ENCODE measurements around the gene BMPER. TPM values are rescaled to one million over a fixed set of nuclear protein-coding genes. Genes with fewer than 3 reads are reported as not detected.

Gene BMPER
- total RNA-seq, 1 experiment from 2014 or later: 0.05 TPM

DNA sequence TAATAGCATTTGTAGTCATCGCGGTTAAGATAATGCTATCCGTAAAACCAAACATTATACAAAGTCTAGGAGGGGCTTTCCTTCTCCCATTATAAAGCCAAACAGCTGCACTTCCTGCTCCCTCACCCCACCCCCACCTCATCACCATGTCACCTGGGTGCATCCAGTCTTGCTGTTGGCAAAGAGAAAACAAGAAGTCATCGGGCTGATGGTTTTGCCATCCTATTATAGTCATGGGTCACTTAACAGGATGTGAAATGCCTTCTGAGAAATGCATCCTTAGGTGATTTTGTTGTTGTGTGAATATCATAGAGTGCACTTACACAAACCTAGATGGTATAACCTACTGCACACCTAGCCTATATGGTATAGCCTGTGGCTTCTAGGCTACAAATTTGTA is 157.0 kb downstream of the BMPER start:
- DNase-seq (ENCODE audit: low read depth, low spot score): no peak
- in situ Hi-C loops (cut with HindIII; ENCODE audit: low pct_unique_long_range_greater_than_20kb, low sequenced_read_pairs): no loop called here

DNA sequence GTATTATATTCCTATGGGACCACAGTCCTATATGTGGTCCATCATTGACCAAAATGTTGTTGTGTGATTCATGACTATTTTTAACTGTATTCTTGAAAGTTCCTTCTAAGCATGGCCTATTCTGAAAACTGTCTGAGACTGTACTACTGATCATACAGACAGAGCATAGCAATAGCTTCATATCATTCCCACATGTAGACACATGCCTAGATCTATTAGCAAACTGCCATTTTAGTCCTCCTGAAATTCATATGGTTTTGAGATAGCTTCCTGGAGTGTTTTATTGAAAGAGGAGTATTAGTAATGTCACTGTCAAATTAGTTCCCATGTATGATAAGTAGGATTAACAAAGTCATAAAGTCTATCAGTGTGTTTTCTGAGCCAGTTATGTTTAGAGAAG is 157.5 kb downstream of the BMPER start:
- in situ Hi-C loops (cut with HindIII; ENCODE audit: low pct_unique_long_range_greater_than_20kb, low sequenced_read_pairs): no loop called here
- DNase-seq (ENCODE audit: low read depth, low spot score): no peak

DNA sequence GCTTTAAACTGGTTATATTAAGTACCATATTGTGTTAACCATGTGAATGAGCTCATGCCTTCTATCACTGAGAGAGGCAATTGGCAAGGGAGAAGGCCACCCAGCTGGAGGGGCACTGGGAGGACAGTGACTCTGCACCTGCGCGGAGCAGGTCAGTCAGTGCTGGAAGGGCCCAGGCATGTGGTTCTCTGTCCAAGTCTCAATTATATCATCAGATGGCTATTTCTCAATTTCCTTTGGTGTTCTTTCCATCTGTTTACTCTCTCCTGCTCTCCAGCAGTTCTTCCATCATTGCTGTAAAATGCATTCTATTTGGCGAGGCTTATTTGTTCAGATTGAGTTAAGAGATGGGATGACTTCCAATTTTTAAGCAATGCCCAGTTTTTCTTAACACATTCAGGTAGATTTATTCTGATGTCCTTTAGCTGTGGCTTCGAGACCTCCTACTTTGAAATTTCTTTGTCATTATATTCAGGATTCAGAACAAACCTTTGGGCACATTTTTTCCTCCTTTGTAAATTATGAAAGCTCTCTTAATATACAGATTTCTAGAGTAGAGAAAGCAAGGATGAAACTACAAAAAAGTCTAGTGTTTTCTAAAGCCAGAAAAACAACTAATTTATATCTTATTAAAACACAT is 159.3 kb downstream of the BMPER start:
- no peak for DNase-seq (ENCODE audit: low read depth, low spot score)
- in situ Hi-C loops (cut with HindIII; ENCODE audit: low pct_unique_long_range_greater_than_20kb, low sequenced_read_pairs): no loop called here

DNA sequence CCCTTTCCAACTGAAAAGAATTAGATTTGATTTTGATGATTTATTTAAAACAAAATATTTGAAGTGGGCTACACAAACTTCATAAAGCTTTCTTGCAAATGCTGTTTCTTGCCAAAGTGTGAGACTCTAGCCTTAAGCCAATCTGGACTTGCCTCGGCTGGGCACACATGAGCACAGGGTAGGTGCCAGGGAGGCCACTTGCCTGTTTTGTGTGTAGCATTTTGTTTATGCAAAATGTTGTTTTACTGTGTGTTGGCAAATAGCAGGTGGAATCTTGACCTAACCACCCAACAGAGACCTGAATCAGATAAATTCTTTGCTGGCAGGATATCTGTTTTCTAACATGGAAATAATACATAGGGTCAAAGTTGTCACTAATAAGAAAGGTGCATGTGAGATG is 161.1 kb downstream of the BMPER start:
- in situ Hi-C loops (cut with HindIII; ENCODE audit: low pct_unique_long_range_greater_than_20kb, low sequenced_read_pairs): no loop called here
- DNase-seq (ENCODE audit: low read depth, low spot score): no peak

DNA sequence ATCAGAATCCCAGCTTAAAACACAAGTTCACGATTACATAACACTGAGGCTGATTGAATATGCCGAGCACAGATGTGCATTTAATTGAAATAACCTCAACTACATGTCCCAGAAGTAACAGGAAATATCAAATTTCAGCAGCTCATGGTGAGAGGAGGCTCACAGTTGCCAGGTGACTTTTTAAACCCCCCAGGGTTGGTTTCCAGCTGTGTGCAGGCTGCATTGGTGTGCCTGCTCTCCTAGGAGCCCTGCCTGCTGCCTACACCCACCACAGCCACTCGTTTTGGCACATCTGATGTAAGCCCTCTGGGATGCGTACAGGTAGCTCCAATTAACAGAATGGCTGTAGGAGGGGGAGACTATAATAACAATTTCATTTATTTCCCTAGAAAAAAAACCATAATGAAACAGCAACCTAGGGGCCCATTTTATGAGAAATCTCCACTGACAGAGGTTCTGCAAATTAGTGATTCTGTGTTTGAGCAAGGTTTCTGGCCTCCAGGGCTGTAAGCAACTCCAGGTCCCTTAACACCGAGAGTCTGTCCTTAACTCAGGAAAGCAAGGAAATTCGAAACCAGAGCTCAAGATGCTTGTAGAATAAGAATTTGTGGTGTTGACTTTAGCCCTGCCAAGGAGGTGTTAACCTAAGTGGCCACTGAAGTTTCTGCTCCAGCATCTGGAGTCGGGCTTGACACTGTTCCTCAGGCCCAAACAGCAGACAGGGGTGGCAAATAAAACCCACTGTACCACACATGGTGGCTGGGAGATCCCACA is 161.9 kb downstream of the BMPER start:
- in situ Hi-C loops (cut with HindIII; ENCODE audit: low pct_unique_long_range_greater_than_20kb, low sequenced_read_pairs): no loop called here
- DNase-seq (ENCODE audit: low read depth, low spot score): no peak

DNA sequence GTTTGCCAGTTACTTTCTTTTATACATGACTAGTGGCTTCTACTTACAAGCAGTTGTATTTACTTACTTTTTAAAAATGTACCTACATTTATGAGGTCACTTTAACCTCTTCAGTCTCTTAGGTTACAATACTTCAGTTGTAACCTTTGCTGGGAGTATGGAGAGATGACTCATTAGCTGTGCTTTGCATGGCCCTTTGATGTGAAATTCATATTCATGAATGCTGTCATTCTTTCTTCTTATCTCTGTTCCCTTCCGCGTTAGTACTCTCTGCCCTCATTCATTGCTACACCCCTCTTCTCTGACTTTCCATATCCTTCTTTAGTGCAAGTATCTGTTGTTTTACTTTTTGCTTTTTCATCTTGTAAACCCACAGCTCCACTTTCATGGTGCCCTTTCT is 164.3 kb downstream of the BMPER start:
- in situ Hi-C loops (cut with HindIII; ENCODE audit: low pct_unique_long_range_greater_than_20kb, low sequenced_read_pairs): no loop called here
- DNase-seq (ENCODE audit: low read depth, low spot score): peak; percentile 76

DNA sequence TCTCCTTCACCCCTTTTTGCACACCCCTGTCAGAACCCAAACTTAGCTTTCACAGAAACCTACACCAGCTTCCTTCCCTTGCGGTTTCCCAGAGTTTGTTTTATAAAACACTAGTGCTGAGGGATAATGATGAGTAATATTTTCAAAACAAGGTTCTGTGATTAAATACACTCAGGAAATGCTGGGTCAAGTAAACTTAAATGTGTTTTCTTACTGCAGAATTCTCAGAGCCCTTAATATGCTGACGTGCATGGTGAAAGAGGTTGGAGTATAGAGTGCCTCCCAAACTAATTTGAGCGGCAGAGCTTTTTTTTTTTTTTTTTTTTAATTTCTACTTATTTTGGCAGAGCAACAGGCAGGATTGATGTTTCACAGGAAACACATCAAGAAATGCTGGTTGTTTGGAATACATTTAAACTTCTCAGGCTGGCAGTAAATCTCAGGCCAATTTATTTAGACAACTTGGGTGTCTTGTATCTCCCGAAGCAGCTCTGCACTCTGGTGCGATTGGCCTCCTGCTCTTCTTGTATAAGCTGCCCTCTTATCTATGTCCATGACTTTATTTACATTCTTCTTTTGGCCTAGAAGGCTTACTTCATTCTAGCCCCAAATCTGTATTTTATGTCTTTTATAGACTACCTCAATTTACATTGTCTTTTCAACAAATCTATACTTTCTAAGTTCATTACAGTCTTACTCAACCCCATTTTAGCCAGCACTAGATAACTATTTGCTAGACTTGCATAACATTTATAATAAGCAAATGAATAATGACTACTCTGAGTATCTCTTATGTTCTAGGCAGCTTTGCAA is 165.4 kb downstream of the BMPER start:
- no peak for DNase-seq (ENCODE audit: low read depth, low spot score)
- in situ Hi-C loops (cut with HindIII; ENCODE audit: low pct_unique_long_range_greater_than_20kb, low sequenced_read_pairs): no loop called here

DNA sequence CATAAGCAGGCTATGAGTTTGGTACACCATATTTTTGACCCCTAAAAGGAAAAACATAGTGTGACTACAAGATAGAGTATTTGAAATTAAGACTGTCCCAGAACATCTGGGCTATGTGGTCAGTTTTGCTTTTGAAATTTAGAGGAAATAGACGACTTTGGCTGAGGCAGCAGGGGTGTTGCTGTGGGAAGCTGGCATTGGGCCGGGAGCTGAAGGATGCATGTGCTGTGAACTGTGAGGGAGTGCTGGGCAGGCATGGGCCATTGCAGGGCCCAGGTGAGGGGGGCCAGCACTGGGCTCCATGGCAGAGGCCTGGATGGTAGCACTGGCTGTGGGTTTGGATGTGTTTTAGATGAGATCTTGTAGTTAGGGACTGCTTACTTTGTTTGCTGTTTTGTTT is 168.3 kb downstream of the BMPER start:
- in situ Hi-C loops (cut with HindIII; ENCODE audit: low pct_unique_long_range_greater_than_20kb, low sequenced_read_pairs): no loop called here
- no peak for DNase-seq (ENCODE audit: low read depth, low spot score)

DNA sequence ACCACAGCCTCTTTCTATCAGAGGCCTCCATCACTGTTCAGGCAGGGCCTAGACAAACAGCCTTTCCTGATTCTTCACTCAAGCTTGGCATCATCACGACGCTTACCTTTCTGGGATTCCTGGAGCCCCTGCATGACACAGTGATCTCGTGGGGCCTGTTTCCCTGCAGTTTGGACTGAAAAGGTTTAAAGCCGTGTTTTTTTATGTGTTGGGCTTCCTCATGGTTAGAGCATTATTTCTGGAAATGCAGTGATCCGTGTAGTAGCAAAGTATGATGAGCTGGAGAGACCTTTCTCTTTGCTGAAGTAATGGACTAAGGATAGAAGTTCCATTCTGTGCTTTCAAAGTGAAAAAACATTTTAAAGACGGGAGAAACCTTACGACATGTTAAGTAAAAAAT is 169.1 kb downstream of the BMPER start:
- in situ Hi-C loops (cut with HindIII; ENCODE audit: low pct_unique_long_range_greater_than_20kb, low sequenced_read_pairs): no loop called here
- no peak for DNase-seq (ENCODE audit: low read depth, low spot score)

DNA sequence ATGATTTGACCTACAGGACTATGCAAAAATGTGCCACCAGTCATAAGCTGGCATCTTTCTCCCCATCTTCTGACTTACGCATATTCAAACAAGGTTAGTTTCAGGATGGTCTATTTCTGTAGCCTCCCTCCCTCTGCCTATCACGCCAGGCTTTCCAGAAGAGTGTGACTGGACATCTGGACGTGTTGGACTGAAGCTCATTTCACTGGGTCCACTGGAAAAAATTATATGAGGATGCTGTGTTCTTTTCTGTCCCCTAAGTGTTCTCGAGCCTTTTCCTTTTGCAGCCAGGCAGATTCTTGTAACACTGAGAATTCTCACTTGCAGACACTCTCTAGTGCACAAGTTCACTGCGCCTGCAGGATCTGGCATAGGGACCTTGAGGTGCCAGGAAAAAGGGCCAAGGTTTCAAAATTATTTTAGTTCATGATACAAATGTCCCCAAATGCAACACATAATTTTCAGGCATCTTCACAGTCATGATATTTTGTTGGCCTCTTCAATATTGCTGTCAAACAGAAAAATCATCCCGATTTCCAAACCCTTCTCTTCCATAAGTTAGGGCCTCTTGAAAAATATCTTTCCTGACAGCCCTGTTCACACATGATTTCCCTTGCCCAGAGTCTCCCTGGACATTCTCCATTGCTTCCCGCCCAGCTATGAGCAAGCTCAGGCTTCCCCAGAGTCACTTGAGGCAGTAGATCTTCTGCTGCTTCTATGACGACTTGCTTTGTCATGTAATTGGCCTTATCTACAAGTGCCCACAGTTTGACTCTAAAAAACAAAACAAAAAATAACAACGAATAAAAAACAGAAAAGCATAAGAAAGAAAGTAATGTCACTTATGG is 170.4 kb downstream of the BMPER start:
- DNase-seq (ENCODE audit: low read depth, low spot score): no peak

DNA sequence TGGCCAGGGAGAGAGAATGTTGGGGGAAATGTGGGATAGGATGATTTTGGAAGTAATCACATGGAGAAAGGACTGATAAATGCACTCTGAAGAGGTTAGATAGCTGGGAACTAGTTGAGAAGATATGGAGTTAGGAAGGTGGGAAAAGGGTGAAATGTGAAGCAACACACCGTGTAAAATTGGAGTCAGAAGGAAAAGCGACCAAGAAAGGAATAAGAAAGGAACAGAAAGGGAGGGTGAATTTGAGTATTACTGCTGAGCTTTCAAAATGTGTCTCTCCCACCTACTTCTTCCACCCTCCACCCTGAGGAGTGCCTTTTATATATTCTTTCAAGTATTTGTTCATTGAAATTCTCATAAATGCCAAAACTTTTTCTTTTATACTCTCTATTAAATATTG is 171.8 kb downstream of the BMPER start:
- in situ Hi-C loops (cut with HindIII; ENCODE audit: low pct_unique_long_range_greater_than_20kb, low sequenced_read_pairs): no loop called here

More for the DNA sequence above, 170.4 kb downstream of the BMPER start:
- in situ Hi-C loops (cut with HindIII; ENCODE audit: low pct_unique_long_range_greater_than_20kb, low sequenced_read_pairs): no loop called here

DNA sequence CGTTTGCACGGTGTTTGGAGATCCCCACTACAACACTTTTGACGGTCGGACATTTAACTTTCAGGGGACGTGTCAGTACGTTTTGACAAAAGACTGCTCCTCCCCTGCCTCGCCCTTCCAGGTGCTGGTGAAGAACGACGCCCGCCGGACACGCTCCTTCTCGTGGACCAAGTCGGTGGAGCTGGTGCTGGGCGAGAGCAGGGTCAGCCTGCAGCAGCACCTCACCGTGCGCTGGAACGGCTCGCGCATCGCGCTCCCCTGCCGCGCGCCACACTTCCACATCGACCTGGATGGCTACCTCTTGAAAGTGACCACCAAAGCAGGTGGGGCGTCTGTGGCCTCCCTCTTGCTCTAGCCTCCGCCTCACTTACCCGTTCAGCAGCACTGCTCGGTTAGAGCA is 173.5 kb downstream of the BMPER start:
- DNase-seq (ENCODE audit: low read depth, low spot score): no peak
- in situ Hi-C loops (cut with HindIII; ENCODE audit: low pct_unique_long_range_greater_than_20kb, low sequenced_read_pairs): no loop called here

More for the DNA sequence above, 171.8 kb downstream of the BMPER start:
- DNase-seq (ENCODE audit: low read depth, low spot score): no peak

DNA sequence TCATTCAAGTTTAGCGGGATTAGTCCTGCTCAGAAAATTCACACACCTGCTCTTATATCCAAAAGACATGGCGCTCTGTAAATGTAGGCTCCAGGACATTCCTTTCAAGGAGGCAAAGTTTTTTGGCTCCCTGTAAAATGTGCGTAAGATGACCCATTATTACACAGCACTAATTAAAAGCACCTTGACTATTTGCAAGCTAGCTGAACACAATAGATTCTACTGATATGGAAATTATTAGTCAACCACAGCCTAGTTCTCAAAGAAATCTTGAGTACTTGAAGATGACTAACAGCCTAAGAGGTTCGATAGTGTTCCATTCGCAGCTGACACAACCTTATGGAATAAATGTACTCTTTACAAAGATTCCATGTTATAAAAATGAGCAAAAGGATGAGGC is 175.2 kb downstream of the BMPER start:
- DNase-seq (ENCODE audit: low read depth, low spot score): no peak
- in situ Hi-C loops (cut with HindIII; ENCODE audit: low pct_unique_long_range_greater_than_20kb, low sequenced_read_pairs): no loop called here

DNA sequence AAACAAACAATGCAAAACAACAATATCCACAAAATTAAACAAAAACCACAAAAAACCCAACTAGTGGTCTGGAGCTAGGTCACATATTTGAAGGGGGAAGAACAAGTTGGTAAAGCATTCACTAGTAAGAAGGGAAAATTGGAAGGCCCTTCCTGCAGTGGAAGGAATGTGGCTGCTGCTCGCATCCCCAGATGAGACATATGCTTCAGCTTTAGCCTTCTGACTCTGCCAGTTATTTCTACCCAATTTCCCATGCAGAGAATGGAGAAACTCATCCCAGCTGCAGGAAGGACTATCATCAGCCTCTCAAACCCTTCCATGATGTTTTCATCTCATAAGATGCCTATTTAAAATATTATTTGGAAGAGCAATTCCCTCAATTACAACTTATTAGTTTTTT is 176.6 kb downstream of the BMPER start:
- no peak for DNase-seq (ENCODE audit: low read depth, low spot score)
- in situ Hi-C loops (cut with HindIII; ENCODE audit: low pct_unique_long_range_greater_than_20kb, low sequenced_read_pairs): no loop called here

DNA sequence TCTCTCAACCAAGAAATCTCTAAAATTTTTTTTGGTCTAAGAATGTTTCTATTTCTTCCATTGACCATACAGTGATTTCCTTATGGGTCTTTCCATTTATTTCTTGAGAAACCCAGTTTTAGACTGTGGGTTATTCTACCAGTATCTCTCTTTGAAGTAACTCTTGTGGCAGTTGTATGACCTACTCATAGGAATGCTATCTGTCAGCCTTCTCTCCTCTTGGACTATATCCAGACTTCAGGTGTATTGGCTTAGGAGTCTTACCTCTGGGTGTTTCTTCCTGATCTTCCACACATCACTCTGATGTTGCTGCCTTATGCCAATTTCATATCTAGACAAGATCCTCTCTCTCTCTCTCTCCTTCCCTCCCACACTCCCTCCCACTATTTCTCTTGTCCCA is 178.1 kb downstream of the BMPER start:
- DNase-seq (ENCODE audit: low read depth, low spot score): no peak
- in situ Hi-C loops (cut with HindIII; ENCODE audit: low pct_unique_long_range_greater_than_20kb, low sequenced_read_pairs): no loop called here

DNA sequence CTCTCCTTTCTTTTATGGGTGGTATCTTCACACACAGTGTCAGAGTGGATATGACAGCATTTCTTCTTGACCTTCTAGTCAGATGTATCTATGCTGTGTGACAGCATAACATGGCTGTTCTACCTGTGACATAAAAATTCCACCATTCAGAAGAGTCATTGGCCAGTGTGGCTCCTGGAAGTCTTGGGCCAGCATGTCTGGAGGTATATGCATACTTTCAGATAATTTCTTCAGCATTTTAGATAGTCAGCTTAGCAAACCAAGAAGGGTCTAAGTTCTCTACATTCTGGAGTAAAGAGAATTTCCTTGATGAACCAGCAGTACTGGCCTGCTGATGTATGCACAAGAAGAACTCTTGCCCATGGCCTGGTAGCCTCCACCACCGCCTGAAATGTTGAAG is 179.3 kb downstream of the BMPER start:
- DNase-seq (ENCODE audit: low read depth, low spot score): no peak
- in situ Hi-C loops (cut with HindIII; ENCODE audit: low pct_unique_long_range_greater_than_20kb, low sequenced_read_pairs): no loop called here

DNA sequence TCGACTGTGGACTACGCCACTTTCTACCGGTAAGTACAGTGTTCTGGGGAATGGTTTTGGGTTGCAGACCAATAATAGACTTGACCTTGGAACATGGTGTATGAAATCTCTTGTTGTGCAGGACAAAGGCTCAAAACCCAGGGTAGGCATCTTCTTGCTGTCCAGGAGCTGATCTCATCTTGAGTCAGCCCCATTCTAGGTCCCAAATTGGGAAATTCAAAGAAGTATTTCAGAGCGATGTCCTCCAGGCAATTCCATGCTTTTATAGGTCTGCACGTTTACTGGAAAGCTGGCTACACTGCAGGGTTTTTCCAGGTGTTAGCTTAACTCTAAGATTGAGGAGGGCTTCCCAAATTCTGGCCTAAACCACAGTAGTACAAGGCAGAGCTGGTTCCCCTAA is 180.7 kb downstream of the BMPER start:
- no peak for DNase-seq (ENCODE audit: low read depth, low spot score)
- in situ Hi-C loops (cut with HindIII; ENCODE audit: low pct_unique_long_range_greater_than_20kb, low sequenced_read_pairs): no loop called here

DNA sequence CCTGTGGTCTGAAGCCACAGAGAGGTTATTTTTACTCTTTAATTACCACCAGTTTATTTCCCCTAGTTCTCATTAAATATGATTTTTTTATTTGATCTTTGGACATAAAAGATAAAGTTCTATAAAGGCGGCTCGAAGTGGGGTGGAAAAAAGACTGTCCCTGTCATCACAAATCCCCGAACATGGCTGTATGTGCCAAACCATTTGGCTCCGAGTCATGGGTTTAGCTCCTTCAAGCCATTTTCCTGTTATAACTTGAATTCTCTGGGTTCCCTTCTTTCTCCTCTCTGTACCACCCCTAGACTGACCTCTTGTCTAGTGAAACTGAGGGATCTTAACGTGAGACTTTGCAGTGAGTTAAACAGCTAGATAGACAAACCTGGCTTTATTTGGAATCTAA is 181.6 kb downstream of the BMPER start:
- in situ Hi-C loops (cut with HindIII; ENCODE audit: low pct_unique_long_range_greater_than_20kb, low sequenced_read_pairs): no loop called here
- no peak for DNase-seq (ENCODE audit: low read depth, low spot score)
